Stimulated activated CD8-positive, alpha-beta memory T cell treated with anti-CD3 and anti-CD28 coated beads, Interleukin-2, amount 100 ng/mL, for 48 hours (primary cell): ENCODE measurements around the gene TMEM63A.
"Not testable (repeated sequence)": the region's sequence is repeated elsewhere in the genome, so short reads cannot be mapped to it uniquely, and the experiment has no call there.

Experiments
- DNase-seq, 2 donors: peaks; one replicate each; pipeline ENCODE4 v3.0.0-alpha.2; 2020; ENCODE audit warnings: low read depth in 2 of 2

Gene TMEM63A

DNA sequence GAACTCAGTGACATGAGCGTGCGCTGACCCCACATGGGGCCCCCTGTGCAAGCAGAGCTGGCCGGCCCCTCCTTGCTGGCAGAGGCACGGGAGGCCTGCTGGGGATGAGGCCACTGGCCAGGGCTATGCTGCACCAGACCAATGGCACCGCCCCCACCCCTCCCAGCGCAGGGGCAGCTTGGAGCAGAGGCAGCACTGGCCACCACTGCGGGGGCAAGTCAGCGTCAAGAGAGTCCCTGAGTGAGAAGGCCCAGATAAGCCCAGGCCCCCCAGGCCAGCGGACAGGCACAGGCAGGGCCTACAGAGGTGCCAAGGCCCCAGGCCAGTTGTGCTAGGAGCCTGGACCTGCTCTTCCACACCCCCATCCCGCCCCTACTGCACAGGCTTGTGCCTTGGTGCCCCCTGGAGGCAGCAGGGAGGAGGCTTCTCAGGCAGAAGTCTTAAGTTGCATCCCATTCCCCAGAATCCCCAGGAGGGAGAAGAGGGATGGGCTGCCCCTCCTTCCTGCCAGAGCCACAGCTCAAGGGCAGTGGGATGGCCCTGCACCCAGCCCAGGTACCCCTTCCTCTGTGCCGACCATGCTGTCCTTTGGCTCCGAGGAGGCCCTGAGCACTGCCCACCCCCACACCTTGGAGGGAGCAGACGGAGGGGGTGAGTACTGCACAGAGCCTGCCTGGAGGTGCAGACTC is 36.5 kb downstream of the TMEM63A start:
- peak in 1 of 2 donors; percentile 17 for DNase-seq

DNA sequence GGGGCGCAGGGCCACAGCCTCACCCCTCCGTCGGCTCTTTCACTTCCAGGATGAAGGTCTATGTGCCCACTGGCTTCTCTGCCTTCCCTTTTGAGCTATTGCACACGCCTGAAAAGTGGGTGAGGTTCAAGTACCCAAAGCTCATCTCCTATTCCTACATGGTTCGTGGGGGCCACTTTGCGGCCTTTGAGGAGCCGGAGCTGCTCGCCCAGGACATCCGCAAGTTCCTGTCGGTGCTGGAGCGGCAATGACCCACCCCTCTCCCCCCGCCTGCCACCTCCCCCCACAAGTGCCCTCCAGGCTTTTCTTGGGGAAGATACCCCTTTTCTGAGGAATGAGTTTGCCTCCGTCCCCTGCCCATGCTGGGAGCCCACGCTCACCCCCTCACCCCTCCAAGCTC is 37.1 kb downstream of the TMEM63A start:
- DNase-seq: no peak

DNA sequence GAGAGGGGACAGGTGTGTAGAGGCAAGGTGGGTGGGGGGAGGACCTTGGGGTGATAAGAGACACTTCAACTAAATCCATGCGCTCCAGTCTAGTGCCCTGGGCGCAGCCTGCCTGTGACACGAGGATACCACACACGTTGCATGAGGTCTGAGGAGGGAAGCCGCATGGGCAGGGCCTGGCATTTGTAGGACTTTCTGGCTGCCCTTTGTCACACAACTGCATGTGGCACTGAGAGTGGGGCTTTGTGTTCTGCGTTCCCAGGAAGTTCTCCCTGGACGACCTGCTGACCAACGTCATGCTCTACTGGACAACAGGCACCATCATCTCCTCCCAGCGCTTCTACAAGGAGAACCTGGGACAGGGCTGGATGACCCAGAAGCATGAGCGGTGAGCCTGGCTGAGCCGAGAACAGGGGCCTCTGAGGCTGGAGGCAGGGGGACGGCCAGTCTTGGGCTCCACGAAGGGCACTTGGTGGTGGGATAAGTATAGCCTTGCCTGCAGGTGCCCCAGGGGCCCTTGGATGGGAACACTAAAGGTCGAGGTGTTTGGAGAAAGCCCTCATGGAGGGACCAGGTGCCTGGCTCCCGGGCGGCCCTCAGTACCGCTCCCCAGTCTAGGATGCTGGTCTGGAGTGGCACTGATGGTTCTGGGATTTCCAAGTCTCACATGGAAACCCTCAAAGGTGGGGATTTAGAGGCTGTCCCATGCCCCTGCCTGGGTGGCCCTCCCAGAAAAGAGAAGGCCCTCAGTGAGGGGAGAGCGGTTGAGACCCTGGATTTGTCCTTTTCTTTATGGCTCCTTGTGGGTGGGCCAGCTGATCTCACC is 37.7 kb downstream of the TMEM63A start:
- no peak for DNase-seq

DNA sequence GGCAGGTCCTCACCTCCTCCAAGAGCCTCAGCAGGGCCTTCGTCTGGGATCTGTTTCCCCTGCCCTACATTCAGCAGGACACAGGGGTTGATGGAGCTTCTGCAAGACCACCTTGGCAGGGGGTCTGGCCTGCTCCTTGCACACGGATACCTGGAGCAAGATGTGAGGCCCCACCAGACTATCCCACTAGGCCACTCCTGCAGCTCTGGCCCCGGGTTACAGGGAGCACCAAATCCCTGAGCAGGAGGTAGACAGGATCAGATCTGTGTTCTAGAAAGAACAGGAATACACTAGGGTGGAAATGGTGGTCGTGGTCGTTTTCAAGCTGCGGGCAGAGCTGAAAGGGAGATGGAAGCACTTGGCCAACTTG is 38.8 kb downstream of the TMEM63A start:
- DNase-seq: no peak

DNA sequence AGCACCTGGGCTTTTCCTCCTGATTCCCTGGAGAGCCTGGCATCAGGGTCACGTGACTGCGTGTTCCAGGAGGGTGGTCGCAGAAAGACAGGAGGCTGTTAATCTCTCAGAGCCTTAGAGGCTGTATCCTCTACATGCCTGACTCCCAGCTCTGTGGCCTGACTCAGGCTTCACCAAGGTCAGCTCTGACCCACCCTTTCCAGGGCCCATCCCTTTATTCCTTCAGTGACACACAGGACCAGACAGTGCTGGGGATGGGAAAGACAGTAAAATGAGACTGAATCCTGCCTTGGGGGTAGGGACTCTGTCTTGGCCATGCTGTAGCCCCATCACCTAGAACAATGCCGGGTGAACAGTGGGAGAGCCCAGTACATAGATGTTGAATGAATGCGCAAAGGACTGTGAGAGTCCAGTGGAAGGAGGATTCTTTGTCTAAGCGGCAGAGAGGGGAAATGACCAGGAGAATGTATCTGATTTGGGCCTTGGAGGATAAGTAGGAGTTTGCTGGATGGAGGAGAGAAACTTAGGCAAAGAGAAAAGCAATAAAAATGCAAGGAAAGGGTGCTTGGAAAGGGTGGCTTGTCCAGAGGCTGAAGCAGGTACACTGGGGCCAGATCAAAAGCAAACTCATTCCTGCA is 39.3 kb downstream of the TMEM63A start:
- no peak for DNase-seq

DNA sequence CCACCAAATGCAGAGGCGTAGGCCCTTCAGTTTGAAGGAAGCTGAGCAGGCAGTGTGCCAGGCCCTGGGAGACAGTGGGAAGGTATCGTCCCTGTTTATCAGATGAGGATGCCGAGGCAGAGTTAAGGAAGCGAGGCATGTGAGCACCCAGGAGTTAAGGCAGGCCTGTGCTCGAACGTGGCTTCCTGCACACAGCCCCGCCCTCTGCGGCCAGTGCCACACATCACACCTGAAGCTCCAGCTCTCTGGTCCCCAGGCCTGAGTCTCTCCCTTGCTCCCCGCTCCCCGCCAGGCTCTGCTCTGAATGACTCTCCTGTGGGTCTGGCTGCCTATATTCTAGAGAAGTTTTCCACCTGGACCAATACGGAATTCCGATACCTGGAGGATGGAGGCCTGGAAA is 40.1 kb downstream of the TMEM63A start:
- no peak for DNase-seq

DNA sequence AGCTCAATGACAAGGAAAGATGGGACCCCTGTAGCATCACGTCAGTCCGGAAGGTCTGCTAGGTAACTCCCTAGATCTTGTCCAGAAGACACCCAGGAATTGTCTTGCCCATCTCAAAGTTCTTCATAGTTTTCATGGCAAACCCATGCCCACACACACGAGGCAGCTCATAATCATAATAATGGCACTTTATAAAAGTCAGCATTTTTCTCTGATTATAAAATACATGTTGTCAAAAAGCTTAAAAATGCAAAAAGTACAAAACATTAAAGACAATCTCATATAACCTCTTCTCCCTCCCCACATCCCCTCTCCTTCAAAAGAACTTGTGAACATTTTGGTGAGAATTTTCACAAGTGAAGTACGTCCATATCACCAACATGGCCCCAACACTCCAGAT is 41.5 kb downstream of the TMEM63A start:
- DNase-seq: no peak

DNA sequence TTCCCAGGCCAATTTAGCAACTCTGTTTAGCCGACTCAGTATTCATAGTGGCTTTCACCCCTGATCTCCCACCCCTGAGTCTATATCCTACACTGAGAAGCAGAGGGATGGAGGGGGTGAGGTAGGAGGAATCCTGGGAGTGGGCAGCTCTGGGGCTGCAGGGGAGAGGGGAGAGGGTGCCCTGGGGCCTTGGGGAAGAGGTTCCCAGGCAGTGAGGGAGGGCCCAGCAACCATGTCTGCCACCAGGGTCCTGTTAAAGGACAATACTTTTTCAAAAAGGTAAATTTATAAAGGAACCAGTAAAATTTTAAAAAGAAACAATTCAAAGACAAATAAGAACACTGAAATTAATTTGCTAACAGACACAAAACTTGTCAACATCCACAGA is 42.0 kb downstream of the TMEM63A start:
- no peak for DNase-seq

DNA sequence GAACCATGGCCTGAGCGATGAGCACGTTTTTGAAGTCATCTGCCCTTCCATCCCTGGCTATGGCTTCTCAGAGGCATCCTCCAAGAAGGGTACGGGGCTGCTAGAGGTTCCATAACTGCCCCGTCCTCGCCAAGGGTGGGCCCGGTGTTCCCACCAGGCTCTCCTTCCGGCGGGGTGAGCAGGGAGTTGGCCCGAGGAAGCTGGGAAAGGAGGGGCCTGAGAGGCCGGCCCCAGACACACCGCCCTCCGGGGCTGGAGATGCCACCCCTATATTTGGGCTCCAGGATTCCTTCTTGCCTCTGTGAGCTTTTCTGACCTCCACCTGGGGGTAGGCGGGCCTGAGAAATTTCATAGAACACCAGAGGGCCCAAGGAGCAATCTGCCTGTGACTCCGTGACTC is 43.4 kb downstream of the TMEM63A start:
- no peak for DNase-seq

DNA sequence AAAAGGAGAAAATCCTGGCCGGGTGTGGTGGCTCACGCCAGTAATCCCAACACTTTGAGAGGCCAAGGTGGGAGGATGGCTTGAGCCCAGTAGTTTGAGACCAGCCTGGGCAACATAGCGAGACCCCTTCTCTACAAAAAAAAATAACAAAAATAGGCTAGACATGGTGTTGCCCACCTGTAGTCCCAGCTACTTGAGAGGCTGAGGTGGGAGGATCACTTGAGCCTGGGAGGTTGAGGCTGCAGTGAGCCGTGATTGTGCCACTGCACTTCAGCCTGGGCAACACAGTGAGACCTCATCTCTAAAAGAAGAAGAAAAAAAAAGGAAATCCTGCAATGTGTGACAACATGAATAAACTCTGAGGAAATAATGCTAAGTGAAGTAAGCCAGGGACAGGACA is 45.9 kb downstream of the TMEM63A start:
- not testable (repeated sequence) for DNase-seq

DNA sequence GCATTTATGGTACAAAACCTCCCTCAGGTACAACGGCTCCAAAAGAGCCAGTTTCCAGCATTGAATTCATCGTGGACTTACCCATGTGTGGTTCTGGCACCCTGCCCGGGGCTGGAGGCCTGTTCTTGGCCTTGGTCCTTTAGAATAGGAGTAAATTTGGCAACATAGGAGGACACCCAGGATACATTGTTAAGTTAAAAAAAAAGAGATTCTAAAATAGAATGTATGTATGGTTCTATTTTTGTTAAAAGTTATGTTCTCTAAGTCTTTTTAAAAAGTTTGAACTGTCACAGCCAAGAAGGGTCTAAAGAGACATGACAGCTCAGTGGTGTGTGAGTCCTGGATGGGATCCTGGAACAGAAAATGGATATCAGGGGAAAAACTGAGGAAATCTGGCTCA is 46.3 kb downstream of the TMEM63A start:
- DNase-seq: no peak

DNA sequence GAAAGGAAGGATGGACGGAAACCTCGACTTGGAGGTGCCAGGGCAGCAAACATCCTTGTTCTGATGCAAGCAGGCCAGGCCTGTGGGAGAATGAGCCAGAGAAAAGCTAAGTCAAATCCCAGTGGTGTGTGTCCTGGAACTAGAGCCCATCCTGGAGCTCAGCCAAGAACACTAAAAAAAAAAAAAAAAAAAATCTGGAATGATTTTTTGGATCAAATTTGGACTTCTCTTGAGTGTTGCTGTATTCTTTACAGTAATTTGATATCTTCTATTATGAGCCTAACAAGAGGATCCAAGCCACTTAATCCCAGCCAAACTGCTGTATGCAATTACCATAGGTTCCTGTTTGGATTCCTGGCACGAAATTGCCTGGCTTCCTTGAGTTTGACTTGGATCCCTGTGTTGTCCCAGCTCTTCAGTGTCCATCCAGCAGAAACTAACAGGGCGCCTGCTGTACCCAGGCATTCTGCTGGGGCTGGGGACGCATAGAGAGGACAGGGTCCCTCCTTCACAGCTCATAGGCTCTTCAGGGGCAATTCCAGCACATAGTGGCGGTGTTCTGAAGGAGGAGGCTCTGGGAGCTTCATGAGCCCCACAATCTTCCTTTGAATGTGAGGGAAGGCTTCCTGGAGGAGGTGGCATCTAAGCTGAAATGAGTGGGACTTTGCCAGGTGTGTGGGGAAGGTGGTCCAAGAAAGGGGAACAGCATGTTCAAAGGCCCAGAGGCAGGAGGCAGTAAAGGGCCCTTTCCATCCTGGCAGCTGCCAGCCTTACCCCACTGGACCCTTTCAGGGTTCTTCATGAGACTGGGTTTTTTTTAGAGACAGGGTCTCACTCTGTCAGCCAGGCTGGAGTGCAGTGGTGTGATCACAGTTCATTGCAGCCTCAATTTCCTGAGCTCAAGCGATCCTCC is 47.5 kb downstream of the TMEM63A start:
- no peak for DNase-seq

DNA sequence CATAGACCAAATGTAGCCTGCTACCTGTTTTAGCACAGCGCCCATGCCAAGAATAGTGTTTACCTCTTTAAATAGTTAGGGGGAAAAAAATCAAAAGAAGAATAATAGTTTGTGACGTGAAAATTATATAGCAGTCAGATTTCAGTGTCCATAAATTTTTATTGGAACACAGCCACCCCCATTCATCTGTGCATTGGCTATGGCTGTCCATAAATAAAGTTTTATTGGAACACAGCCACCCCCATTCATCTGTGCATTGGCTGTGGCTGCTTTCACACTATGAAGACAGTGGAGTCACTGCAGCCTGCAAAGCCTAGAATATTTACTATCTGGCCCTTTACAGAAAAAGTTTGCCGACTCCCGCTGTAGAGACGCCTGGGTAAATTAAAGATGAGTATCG is 51.3 kb downstream of the TMEM63A start:
- DNase-seq: no peak

DNA sequence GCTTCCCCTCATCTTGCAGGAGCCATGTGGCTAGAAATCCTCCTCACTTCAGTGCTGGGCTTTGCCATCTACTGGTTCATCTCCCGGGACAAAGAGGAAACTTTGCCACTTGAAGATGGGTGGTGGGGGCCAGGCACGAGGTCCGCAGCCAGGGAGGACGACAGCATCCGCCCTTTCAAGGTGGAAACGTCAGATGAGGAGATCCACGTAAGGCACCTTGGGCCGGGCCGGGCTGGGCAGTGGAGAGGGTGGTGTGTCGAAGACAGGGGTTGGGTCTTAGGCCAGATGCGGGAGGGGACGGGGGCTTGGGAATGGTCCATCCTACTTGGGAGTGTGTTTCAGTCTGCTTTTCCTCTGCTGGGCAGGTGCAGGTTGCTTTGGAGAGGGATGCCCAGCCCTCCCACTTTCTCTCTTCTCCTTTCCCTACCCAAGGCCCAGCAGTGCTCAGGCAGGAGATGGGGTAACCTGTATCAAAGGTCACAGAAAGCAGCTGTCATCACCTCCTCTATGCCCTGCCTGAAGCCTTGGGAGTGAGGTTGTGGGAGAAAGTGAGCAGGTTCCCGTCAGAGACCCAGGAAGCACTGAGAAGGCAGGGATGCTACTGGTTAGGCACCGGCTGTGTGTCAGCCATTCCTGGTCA is 53.4 kb downstream of the TMEM63A start:
- DNase-seq: no peak

DNA sequence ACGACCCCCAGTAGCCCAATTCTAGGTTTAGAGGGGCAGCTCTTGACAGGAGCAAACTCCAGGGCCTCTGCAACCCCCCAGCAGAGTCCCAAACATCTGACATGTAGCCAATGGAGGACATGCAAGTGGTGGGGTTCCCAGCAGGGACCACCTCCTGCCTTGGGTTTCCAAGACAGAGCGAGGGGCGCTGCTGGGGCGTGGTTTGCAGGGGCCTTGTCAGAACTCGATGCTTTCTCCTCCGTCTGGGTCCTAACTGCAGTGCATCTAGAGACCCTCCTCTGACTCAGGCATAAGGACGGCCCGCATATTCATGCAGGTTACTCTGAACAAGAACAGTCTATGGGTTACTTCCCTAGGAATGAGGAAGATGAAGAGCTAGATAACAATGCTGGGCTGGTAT is 55.1 kb downstream of the TMEM63A start:
- DNase-seq: no peak

DNA sequence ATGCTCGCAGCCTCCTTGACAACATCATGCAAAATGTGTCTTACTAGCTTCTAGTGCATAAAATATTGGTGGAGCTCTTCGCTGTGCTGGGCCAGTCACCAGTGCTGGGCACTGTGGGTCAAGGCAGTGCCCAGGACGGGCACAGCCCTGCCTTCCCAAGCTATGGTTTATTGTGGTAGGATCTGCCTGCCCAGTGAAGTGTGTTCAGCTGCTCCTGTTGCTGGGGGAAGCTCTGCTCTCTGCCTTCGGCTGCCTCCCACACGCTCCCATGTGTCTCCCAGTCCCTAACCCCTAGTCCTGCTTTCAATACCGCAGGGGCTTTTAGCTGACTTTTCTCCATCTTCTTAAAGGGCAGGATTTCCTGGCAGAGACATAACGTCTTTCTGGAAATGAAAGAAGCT is 56.6 kb downstream of the TMEM63A start:
- no peak for DNase-seq

DNA sequence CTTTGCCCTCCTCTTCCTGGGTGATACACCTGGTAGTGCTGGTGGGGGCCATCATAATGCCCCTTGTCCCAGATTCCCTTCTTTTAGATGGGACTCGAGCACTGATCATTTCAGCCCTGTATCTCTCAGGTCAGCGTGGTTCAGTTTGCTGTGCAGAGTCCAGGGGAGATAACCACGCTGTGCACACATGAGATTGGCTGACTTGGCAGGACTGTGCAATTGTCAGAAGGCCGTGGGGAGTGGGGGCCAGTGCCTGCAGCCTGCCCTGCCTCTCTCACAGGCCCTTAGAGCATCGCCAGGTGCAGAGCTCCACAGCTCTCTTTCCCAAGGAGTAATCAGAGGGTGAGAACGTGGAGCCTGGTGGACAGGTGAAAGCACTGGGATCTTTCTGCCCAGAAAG is 57.1 kb downstream of the TMEM63A start:
- no peak for DNase-seq

DNA sequence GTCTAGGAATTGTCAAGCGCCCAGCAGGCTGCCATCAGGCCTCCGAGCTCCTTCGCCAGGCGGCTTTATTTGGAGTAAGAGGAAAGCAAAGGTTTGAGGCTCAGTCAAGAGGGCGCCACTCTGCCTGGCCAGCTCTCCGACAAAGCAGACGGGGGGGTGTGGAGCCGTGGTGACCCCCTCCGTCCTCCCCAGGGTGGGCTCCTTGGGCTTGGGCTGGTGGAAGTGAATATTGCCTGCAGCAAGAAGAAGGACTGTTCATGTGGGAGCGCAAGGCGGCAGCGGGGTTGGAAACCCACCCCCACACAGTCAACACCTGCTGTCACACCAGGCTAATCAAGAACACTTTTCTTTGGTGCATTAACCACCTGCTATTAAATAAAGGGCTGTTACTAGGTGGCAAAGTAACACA is 57.6 kb downstream of the TMEM63A start:
- DNase-seq: no peak

DNA sequence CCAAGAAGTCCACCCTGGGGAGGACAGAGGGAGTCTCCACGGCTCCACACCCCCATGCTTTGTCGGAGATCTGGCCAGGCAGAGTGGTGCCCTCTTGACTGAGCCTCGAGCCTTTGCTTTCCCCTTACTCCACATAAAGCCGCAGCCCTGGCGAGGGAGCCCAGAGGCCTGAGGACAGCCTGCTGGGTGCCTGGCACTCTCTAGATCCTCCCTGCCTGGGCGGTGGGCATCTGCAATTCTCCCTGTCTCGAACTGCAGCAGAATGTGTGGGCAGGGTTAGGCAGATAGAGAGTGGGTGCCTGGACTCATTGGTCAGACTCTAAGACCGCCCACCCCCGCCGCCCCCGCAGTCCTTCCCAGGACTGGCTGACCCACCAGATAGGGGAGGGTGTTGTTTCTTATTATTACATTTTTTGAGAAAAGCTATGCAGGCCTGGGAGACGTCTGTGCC is 58.3 kb downstream of the TMEM63A start:
- no peak for DNase-seq

DNA sequence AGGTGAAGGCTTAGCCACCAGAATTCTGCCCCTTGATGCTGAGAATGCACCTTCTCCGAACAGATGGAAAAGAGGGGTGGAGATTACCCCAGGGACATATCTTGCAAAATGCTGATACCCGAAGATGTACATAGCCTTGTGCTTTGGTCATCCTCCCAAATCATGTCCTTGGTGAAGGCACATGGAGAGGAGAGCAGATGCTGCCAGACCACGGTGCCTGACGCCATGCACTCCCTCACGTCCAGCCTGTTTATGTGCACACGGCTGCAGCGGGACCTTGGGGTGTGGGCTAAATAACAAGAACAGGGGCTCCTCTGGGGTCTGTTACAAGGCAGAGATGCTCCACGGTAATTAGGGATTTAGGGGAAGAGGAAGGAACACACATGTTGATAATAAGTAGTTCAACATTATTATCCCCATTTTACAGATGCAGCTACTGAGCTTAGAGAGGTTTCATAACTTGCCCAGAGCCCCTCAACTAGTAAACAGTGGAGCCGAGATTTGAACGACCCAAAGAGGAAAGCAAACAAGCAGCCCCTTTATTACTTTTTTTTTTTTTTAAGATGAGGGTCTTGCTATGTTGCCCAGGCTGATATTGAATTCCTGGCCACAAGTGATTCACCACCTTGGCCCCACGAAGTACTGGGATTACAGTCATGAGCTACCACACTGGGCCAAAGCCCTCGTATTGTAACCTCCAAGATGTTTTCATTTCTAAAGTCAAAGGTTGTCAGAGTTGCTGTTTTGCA is 59.4 kb downstream of the TMEM63A start:
- no peak for DNase-seq
